Globus pallidus (tissue), 1 donor: ENCODE results near the gene MRLN.

Experiments used
- DNase-seq: peaks from one replicate; pipeline ENCODE4 v3.0.0-alpha.2; 2015; ENCODE audit warnings: low spot score

Gene MRLN

GRCh38 chr10:59705931-59706330, 47.3 kb downstream of the MRLN start:
- DNase-seq = no peak

GRCh38 chr10:59704630-59705029, 48.6 kb downstream of the MRLN start:
- DNase-seq = no peak

- no peak for DNase-seq
Measured at GRCh38 chr10:59702347-59702746, 50.9 kb downstream of the MRLN start.

GRCh38 chr10:59700709-59701108, 52.5 kb downstream of the MRLN start:
- no peak for DNase-seq

- DNase-seq = peak; percentile 64
Measured at GRCh38 chr10:59698326-59698725, 54.9 kb downstream of the MRLN start.

GRCh38 chr10:59695637-59696036, 57.6 kb downstream of the MRLN start:
- no peak for DNase-seq

- no peak for DNase-seq
Measured at GRCh38 chr10:59694936-59695335, 58.3 kb downstream of the MRLN start.

GRCh38 chr10:59692113-59692512, 61.1 kb downstream of the MRLN start:
- DNase-seq = no peak

- no peak for DNase-seq
Measured at GRCh38 chr10:59688921-59689351, 64.3 kb downstream of the MRLN start.

GRCh38 chr10:59687657-59688056, 65.6 kb downstream of the MRLN start:
- DNase-seq = no peak
